HG03095 (cell line): Measurements from ENCODE around the gene PSMA6.
"Not testable (repeated sequence)": the region's sequence is repeated elsewhere in the genome, so short reads cannot be mapped to it uniquely, and the experiment has no call there.

Source experiments
- ATAC-seq: cut with Tn5 transposase; IDR thresholded peaks from one replicate; pipeline ENCODE4 v1.9.1; 2021; ENCODE audit warnings: moderate library complexity; ENCODE audit not compliant: unreplicated experiment

PSMA6 gene

DNA sequence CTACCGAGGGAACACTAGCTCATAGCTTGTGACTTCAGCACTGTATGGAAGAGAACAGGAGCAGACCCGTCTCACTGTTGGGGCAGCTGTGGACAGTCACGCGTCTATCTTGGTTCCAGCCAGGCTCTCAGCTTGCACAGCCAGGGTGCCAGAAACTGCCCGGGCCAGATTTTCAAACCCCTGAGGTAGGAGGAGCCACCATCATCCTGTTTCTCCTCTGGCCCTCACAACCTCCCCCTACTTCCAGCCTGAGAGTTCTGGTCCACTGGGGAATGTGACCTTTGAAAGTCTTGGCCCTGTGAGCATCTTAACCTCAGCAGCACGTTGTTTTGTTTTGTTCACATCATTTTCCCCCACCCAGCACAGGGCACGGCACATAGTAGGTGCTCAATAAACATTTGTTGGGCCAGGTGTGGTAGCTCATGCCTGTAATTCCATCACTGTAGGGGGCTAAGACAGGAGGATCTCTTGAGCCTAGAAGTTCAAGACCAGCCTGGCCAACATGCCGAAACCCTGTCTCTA, 50.4 kb downstream of the PSMA6 start:
- no peak for ATAC-seq

DNA sequence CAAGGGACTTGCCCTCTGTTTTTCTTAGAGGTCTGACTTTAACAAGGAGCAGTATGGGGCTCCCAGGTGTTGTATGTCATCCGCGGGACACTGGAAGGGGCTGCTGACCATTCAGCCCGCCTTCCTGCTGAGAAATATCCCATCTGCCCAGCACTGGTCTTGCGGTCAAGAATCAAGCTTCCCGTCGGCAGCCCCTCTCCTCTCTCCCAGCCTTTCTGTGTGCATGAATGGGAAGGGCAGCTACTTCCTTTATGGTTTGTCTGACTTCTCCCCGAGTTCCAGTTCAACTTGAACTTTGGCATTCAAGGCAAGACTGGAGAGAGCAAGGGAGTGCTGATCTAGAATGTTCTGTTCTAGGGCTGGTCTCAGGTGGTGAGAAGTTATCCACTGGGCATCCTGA, 51.5 kb downstream of the PSMA6 start:
- ATAC-seq, result no peak

DNA sequence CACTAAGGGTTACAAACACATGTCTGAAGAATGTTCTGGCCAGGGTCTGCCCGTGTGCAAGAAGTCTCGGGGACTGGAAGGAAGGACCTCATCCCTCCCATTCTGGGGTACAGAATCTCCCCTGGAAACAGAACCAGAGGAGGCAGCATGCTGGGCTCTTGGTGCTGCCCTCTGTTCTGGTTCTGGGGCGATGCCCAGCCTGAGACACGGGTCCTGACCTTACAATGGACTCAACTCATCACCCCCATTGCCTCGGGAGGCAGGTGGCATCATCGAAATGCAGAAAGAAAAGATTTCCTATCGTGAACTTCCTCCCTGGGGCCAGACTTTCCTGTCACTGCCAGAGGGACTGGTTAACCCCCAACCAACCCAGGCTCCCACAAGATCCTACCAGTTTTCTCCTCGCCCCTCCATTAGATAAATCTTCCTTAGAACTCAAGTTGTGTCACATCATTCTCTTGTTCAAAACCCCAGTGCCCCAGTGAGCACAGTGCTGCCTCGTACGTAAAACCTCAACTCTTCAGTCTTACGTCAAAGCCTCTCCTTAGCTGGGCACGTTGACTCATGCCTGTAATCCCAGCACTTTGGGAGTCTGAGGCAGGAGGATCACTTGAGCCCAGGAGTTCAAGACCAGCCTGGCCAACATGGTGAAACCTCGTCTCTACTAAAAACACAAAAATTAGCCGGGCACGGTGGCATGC, 52.1 kb downstream of the PSMA6 start:
- ATAC-seq, result no peak

DNA sequence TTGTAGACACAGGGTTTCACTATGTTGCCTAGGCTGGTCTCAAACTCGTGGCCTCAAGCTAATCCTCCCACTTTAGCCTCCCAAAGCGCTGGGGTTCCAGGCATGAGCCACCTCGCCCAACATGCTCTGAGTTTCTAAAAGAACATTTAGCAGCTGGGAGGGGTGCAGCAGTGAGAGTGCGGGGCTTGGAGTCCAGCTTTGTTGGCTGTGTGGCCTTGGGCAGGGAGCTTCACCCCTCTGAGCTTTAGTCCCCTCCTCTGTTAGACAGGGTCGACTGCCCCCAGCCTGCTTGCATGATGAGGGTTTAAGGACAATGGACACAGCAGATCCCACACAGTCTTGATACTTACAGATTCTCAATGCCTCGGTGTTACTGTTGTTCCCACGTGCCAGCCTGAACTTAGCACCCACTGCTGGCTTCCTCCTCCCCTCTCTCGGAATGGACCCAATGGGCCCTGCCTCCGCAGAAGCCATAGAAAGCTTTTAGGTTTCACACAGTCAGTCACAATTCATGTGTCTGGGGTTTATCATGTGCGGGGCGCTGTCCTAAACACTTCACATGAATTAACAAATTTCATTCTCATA, 54.6 kb downstream of the PSMA6 start:
- no peak for ATAC-seq

DNA sequence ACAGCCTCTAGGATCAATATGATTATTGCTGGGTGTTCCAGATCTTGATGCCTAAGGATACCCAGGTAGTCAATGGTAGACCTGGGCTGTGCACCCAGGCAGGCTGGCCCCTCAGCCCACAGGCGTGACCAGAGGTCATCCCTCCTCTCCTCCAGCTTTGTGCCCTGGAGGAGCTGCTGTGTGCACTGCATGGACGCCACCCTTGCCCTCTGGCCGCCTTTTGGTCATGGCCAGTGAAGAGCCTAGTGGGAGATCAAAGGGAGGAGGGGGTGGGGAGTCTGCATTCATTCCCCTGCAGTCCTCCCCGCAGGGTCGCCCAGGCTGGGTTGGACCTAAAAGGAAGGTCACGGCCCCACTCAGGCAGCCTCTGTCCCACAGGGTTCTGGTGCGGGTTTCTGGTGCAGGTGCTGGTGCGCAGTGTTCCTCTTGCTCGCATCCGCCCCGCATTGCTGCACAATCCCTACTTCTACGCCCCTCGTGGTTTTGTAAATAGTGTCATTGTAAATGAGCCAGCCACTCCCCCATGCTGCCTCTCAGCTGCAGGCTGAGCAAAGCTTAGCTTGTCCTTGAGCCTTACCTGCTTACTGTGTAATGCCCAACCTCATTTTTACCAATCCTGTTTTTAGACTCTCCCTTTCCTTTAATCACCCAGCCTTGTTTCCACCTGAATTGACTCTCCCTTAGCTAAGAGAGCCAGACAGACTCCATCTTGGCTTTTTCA, 55.3 kb downstream of the PSMA6 start:
- no peak for ATAC-seq

DNA sequence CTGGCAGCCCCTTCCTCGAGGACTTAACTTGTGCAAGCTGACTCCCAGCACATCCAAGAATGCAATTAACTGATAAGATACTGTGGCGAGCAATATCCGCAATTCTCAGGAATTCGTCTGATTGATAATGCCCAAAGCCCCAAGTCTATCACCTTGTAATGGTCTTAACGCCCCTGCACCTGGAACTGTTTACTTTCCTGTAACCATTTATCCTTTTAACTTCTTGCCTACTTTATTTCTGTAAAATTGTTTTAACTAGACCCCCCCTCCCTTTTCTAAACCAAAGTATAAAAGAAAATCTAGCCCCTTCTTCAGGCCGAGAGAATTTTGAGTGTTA, 55.8 kb downstream of the PSMA6 start:
- not testable (repeated sequence) for ATAC-seq

DNA sequence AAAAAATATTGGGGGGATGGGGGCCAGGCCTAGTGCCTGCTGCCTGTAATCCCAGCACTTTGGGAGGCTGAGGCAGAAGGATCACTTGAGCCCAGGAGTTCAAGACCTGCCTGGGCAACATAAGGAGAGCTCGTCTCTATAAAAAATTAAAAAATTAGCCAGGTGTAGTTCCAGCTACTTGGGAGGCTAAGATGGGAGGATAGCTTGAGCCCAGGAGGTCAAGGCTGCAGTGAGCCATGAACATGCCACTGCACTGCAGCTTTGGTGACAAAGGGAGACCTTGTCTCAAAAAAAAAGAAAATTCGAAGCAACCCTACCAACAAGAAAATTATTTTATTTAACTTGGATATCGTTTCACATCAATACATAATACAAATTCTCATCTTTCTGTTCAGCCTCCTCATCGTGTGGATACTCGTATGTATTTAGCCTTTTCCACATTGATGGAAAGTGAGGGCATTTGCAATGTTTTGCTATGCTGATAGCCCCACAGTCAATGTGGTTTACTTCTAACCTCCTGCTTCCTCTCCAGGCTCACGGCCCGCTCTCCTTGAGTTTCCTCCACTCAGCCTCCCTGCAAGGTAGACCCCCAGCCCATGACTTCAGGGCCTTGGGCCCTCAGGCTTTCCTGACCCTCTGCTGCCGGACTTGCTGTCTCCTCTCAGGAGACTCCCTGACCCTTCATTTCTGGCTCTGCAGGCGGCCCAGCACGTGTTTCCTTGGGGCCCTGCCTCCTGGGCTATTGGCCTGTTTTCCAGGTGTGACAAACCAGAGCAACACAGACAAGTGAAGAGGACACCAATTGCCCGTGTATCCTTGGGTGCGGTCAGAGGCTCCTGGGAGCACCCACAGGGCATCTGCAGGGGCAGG, 57.5 kb downstream of the PSMA6 start:
- ATAC-seq, result no peak

DNA sequence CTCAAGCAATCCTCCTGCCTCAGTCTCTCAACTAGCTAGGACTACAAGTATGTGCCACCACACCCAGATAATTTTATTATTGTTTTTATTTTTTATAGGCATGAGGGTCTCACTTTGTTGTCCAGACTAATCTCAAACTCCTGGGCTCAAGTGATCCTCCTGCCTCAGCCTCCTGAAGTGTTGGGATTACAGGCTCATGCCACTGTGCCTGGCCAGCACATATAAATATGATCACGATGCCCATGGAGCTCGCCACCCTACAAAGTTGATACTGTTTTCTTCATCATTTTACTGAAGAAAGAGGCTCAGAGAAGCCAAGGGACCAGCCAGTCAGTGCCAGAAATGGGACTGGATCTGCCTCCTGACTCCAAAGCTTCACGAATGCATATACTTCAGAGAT, 59.3 kb downstream of the PSMA6 start:
- no peak for ATAC-seq

DNA sequence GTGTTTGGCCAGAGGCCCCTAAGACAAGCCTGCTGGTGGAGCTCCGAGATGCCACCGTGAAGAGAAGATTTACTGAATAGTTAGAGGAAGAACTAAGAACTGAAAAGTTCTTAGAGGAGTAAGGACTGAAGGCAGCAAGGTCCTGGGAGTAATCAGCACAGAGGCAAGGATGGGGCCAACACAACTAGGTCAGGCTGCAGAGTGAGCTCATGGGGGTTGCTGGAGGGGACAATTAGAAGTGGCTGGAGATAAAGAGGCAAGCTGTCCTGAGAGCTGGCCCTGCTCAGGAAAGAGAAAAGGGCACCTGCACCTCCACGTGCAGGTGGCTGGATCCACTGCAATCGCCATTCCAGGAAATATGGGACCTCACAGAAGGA, 59.7 kb downstream of the PSMA6 start:
- ATAC-seq, result no peak

DNA sequence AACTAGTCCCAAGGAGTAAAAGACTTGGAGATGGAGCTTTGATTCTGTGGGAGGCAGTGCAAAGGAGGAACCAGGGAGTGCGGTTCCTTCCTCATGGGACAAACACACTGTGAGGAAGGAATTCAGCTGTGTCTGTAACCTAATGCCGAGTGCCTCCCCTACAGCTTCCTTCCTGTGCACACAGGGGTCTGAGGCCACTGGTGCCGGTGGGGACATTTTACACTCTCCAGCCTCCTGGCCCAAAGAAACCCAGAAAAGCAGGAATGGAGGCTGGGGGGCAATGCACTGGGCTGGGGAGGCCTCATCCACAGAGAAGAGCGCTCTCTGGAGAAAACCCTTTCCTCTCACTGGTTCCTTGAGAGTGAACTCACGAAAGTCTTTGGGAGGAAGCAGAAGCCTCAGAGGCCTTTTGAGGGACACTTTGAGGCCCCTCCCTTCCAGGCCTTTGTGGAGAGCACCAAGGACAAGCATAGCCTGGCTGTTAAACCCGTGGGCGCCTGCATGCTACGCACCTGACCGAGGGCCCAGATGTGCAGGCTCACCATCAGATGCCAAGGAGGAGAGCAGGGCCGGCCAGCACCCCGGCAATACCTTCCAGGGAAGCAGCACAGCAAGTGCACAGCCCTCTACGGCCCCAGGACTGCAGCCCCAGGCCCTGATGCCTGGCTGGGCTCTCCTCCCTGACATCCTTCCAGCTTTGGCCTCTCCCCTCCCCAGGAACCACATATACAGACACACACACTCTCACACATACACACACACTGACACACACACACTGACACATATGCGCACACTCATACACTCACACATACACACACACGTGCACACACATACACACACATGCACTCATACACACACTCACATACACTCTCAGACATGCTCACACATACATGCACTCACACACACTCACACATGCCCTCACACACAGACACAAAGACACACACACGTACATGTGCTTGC, 60.4 kb downstream of the PSMA6 start:
- no peak for ATAC-seq

DNA sequence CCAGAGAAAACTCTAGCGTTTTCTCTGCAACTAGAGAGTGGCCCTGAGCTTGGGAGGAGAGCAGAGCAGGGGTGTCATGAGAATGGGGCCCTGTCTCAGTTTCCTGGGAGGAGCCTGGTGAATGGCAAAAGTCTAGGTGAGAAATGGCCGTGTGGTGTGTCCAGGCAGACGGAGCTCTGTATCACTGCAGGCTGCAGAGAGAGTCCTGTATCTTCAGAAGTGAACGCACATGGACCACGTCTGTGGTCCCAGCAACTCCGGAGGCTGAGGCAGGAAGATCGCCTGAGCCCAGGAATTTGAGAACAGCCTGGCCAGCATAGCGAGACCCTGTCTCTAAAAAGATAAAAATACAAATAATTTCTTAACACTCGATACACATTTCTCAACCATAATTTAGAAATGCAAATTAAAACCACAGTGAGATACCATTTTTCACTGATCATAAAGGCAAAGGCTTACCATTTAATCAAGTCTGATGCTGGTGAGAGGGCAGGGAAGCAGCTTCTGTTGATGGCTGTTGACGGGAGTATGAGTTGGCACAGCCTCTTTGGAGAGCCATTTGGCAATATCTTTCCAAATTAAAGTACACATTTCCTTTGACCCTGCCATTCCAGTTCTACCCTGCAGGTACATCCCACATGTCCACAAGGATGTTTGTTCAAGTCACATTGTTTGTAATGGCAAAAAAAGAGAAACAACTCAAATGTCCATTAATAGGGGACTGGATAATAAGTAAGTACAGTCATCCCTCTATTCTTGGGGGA, 61.4 kb downstream of the PSMA6 start:
- no peak for ATAC-seq

DNA sequence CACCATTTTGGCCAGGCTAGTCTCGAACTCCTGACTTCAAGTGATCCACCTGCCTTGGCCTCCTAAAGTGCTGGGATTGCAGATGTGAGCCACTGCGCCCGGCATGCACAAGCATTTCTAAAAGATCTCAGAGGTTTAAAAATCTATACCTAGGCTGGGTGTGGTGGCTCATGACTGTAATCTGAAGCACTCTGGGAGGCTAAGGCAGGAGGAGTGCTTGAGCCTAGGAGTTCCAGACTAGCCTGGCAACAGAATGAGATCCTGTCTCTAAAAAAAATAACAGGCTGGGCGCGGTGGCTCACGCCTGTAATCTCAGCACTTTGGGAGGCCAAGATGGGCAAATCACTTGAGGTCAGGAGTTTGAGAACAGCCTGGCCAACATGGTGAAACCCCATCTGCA, 63.1 kb downstream of the PSMA6 start:
- not testable (repeated sequence) for ATAC-seq

DNA sequence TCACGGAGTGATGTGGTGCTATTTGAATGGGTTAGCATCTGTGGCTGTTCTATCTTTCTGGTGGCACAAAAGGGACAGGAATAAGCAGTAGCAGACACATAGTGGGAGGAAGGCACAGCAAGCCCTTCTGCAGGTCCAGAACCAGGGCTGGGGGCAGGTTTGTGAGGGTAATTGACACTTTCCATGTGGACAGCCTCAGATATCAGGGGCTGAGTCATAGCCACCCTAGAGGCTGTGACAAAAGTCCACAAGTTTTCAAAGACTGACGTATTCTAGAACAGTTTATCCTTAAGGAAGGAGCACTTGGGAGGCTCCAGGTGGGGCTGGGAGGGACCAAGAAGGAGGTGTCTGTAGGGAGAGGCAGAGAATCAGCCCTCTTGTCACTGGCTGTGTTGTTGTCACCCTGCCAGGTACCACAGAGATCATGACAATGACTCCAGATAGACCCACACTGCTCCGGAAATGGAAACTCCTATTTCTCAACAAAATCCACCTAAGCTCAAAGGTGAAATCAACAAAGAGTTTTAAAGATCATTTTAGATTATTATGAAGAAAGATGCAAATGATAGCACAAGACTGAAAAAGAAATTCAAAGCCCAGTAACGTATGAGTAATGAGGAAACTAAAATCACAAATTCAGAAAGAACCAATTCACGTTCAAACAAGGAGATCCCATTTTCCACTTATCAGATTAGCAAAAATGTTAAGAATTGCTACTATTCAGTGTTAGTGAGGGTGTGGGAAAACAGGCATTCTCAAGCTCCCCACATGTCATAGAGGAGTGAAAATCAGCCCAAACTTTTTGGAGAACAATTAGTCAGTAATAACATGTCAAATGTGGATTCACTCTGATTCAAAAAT, 64.0 kb downstream of the PSMA6 start:
- ATAC-seq, result no peak

DNA sequence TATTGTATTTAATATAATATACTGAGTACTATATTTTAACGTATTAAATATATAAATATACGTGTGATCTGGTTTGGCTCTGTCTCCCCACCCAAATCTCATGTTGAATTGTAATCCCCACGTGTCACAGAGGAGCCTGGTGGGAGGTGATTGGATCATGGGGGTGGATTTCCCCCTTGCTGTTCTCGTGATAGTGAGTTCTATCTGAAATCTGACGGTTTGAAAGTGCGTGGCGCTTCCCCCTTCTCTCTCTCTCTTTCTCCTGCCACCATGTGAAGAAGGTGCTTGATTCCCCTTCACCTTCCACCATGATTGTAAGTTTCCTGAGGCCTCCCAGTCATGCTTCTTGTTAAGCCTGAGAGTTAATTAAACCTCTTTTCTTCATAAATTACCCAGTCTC, 67.5 kb downstream of the PSMA6 start:
- not testable (repeated sequence) for ATAC-seq

DNA sequence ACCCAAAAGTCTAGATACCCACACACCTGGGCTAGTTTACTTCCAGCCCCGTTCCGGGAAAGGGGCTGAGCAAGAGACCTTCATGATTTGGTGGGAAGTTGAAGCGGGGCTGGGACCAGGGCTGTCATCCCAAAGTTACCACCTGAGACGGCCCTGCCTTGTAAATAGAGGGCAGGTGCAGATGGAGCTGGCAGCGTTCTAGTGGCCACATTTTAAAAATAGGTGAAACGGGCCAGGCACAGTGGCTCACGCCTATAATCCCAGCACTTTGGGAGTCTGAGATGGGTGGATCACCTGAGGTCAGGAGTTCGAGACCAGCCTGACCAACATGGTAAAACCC, 68.9 kb downstream of the PSMA6 start:
- no peak for ATAC-seq

DNA sequence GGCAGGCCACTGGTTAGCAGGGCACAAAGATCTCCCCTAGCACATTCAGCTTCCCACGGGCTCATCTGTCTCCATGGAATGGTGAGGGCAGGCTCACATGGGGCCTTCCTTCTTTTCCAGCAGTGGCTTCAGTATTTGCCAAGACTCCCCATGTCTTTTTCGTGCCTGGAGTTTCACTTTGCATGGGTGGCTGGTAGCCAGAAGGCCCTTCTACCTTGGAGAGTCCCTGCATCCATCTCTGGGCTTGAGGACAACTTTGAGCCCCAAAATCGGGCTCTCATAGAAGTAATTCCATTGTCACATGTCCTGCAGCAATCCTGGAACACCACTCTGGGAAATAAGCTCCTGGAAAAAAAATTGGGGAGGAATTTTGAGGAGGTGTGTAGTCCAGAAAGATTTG, 70.3 kb downstream of the PSMA6 start:
- ATAC-seq, result no peak

DNA sequence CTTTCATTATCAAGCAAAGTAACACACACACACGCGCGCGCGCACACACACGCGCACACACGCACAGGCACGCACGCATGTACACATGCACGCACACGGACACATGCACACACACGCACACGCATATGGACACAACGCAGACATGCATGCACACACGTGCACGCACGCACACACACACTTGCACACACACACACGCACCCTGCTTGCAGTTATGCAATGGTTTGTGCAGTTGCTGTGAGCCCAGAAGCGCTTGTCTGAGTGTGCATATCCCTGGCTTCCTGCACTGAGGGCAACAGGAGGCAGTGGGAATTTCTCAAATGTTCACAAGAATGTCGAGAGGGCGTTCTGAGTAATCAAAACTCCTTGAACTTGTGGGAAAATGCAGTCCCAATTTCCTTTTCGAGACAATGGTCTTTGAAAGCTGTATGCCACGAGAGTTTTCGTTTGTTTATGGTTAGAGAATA, 70.8 kb downstream of the PSMA6 start:
- no peak for ATAC-seq
